GM12872 (cell line): ENCODE measurements around the gene APP.

Source experiments
- CTCF ChIP-seq: IDR thresholded peaks from 3 replicates; pipeline ENCODE4 v1.5.1; 2011; ENCODE audit warnings: low read depth, mild to moderate bottlenecking, low read length, moderate library complexity; ENCODE audit not compliant: insufficient read depth

Gene APP

GRCh38 chr21:25994758-25995163 lies 175.8 kb downstream of the APP start:
- TF ChIP-seq CTCF: no peak

GRCh38 chr21:25988738-25989137 lies 181.8 kb downstream of the APP start:
- TF ChIP-seq CTCF: no peak

GRCh38 chr21:25987531-25987930 lies 183.0 kb downstream of the APP start:
- no peak for TF ChIP-seq CTCF

GRCh38 chr21:25986928-25987327 lies 183.6 kb downstream of the APP start:
- no peak for TF ChIP-seq CTCF

GRCh38 chr21:25985990-25986389 lies 184.6 kb downstream of the APP start:
- TF ChIP-seq CTCF: no peak

- no peak for TF ChIP-seq CTCF
Observed at GRCh38 chr21:25984538-25984937, 186.0 kb downstream of the APP start.

GRCh38 chr21:25983745-25984144 lies 186.8 kb downstream of the APP start:
- TF ChIP-seq CTCF: no peak

GRCh38 chr21:25980710-25981109 lies 189.9 kb downstream of the APP start:
- no peak for TF ChIP-seq CTCF
